Ishikawa (cell line): ENCODE data around the gene DOCK1.

ENCODE experiments used
- CEBPB ChIP-seq: IDR thresholded peaks from 2 replicates; pipeline ENCODE4 v1.6.1; 2012
- CREB1 ChIP-seq: IDR thresholded peaks from 2 replicates; pipeline ENCODE4 v1.6.1; 2012; ENCODE audit warnings: low read depth
- EGR1 ChIP-seq: IDR thresholded peaks from 2 replicates; pipeline ENCODE4 v1.6.1; 2012
- EP300 ChIP-seq: IDR thresholded peaks from 2 replicates; pipeline ENCODE4 v1.6.1; 2012; ENCODE audit warnings: borderline replicate concordance
- FOXM1 ChIP-seq: IDR thresholded peaks from 2 replicates; pipeline ENCODE4 v1.6.1; 2012; ENCODE audit warnings: low read depth, borderline replicate concordance
- RAD21 ChIP-seq: IDR thresholded peaks from 2 replicates; pipeline ENCODE4 v1.6.1; 2012; ENCODE audit warnings: low read depth
- TAF1 ChIP-seq: IDR thresholded peaks from 2 replicates; pipeline ENCODE4 v1.6.1; 2012; ENCODE audit warnings: low read depth, mild to moderate bottlenecking
- TCF12 ChIP-seq: IDR thresholded peaks from 2 replicates; pipeline ENCODE4 v1.6.1; 2012; ENCODE audit warnings: low read depth
- TEAD4 ChIP-seq: IDR thresholded peaks from 2 replicates; pipeline ENCODE4 v1.6.1; 2012
- USF1 ChIP-seq: IDR thresholded peaks from 2 replicates; pipeline ENCODE4 v1.6.1; 2012
- YY1 ChIP-seq: IDR thresholded peaks from 2 replicates; pipeline ENCODE4 v1.6.1; 2012; ENCODE audit warnings: low read depth
- ZBTB7A ChIP-seq: IDR thresholded peaks from 2 replicates; pipeline ENCODE4 v1.6.1; 2012; ENCODE audit warnings: low read depth
- TF ChIP-seq, protein P1 (sequence below): IDR thresholded peaks from 2 replicates; pipeline ENCODE4 v1.6.1; 2012; ENCODE audit warnings: low read depth, mild to moderate bottlenecking
- TF ChIP-seq, protein P2 (sequence below): IDR thresholded peaks from 2 replicates; pipeline ENCODE4 v1.6.1; 2012

GRCh38 chr10:126932516-126932915, 27.3 kb downstream of the DOCK1 start:
- TF ChIP-seq, protein P1, sequence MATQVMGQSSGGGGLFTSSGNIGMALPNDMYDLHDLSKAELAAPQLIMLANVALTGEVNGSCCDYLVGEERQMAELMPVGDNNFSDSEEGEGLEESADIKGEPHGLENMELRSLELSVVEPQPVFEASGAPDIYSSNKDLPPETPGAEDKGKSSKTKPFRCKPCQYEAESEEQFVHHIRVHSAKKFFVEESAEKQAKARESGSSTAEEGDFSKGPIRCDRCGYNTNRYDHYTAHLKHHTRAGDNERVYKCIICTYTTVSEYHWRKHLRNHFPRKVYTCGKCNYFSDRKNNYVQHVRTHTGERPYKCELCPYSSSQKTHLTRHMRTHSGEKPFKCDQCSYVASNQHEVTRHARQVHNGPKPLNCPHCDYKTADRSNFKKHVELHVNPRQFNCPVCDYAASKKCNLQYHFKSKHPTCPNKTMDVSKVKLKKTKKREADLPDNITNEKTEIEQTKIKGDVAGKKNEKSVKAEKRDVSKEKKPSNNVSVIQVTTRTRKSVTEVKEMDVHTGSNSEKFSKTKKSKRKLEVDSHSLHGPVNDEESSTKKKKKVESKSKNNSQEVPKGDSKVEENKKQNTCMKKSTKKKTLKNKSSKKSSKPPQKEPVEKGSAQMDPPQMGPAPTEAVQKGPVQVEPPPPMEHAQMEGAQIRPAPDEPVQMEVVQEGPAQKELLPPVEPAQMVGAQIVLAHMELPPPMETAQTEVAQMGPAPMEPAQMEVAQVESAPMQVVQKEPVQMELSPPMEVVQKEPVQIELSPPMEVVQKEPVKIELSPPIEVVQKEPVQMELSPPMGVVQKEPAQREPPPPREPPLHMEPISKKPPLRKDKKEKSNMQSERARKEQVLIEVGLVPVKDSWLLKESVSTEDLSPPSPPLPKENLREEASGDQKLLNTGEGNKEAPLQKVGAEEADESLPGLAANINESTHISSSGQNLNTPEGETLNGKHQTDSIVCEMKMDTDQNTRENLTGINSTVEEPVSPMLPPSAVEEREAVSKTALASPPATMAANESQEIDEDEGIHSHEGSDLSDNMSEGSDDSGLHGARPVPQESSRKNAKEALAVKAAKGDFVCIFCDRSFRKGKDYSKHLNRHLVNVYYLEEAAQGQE, result no peak
- TF ChIP-seq ZBTB7A (no peak), RAD21 (no peak), TEAD4 (no peak), USF1 (no peak), EP300 (no peak), EGR1 (no peak), YY1 (no peak), TAF1 (no peak), CREB1 (no peak), TCF12 (no peak), CEBPB (no peak), FOXM1 (no peak)
- TF ChIP-seq, protein P2, sequence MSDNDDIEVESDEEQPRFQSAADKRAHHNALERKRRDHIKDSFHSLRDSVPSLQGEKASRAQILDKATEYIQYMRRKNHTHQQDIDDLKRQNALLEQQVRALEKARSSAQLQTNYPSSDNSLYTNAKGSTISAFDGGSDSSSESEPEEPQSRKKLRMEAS, result no peak
